Fibroblast of lung (primary cell): ENCODE results near the gene ARMC9.

ENCODE experiments used
- EZH2 ChIP-seq: IDR thresholded peaks from 2 replicates; pipeline ENCODE4 v1.5.1; 2012; ENCODE audit warnings: low read length, control low read depth, mild to moderate bottlenecking; ENCODE audit errors: missing control alignments
- TF ChIP-seq, protein P1 (sequence below), 2 donors: IDR thresholded peaks in 1 of 2; conservative IDR thresholded peaks in 1 of 2; 1 replicate in 1 of 2; 2 replicates in 1 of 2; pipeline ENCODE4 v1.5.1; 2011 to 2012; ENCODE audit warnings: low read length in 2 of 2, control low read depth in 1 of 2, inconsistent platforms in 1 of 2, low read depth in 1 of 2, mild to moderate bottlenecking in 1 of 2

DNA sequence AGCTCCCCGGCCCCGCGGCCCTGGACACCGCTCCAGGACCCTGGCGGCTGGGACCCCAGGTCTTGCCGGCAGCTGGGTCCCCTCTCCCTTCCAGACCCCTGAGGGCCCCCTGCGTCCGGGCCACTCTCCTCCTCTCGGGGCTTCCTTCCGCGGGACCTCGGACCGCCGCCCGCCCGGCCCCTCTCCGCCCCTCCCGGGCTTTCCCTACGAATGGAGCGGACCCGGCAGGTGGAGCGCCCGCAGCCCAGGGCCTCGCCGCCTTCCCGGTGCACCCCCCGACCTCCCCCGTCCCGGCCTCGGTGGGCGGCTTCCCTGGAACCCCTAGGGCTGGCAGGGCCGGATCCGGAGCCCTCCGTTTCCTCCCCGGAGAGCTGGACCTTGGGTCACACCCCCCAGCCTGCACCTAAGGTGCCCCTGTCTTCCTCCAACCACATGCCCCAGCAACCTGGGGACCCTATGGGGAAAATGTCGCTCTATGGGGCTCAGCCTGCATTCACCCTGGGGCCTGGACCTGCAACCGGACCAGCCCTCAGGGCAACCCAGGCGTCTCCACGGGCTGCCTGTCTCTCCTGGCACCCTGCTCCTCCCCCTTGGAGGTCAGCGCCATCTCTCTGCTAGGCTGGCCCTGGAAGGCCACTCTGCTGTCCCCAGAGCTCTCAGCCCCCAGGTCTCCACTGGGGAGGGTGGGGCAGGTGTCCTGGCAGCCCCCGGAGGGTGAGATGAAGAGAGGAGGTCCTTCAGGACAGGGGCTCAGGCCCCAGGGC, 197.8 kb downstream of the ARMC9 start:
- TF ChIP-seq, protein P1, sequence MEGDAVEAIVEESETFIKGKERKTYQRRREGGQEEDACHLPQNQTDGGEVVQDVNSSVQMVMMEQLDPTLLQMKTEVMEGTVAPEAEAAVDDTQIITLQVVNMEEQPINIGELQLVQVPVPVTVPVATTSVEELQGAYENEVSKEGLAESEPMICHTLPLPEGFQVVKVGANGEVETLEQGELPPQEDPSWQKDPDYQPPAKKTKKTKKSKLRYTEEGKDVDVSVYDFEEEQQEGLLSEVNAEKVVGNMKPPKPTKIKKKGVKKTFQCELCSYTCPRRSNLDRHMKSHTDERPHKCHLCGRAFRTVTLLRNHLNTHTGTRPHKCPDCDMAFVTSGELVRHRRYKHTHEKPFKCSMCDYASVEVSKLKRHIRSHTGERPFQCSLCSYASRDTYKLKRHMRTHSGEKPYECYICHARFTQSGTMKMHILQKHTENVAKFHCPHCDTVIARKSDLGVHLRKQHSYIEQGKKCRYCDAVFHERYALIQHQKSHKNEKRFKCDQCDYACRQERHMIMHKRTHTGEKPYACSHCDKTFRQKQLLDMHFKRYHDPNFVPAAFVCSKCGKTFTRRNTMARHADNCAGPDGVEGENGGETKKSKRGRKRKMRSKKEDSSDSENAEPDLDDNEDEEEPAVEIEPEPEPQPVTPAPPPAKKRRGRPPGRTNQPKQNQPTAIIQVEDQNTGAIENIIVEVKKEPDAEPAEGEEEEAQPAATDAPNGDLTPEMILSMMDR (conservative IDR thresholded peaks at IDR 0.05 in 1 of 2, IDR thresholded peaks at IDR 0.05 in 1 of 2; ENCODE audit: low read depth in 1 of 2, low read length in 2 of 2) = no peak
- no peak for TF ChIP-seq EZH2
